ENCODE measurements around the gene TJP1. TPM values are rescaled to one million over a fixed set of nuclear protein-coding genes. Genes with fewer than 3 reads are reported as not detected.
A peak's percentile ranks its signal among the peaks of the same experiment; 100 is the strongest.

Gene TJP1
- total and polyA plus RNA-seq, 9 of the 15 experiments (the other 6 are each of a cell fraction or from before 2014, with no cell fraction given): 9.1 to 39.3 (median 28.0) TPM

GRCh38 chr15:29799859-29800258 is 22.4 kb downstream of the TJP1 start:
- Histone ChIP-seq H3K27me3 (ENCODE audit: control insufficient read depth in 2 of 2, insufficient read depth in 2 of 2, low read length in 2 of 2) (no peaks in the 10 kb centered on the region), H3K4me2 (ENCODE audit: insufficient read depth, low read length) (no peak overlapping the region), H3K4me1 (replicated peaks in 1 of 2; ENCODE audit: control insufficient read depth in 2 of 2, insufficient read depth in 2 of 2, low read length in 2 of 2) (no peaks in the 10 kb centered on the region), H3K4me3 (no peak overlapping the region), H3K79me2 (ENCODE audit: control insufficient read depth, insufficient read depth, low read length) (peaks cover 37% of the 10 kb centered on the region), H3K27ac (ENCODE audit: extremely low read depth, low read depth, low read length) (no peak overlapping the region), H3K36me3 (ENCODE audit: control insufficient read depth, insufficient read depth, low read length) (peaks cover 11% of the 10 kb centered on the region; the same call in 2 of the 3 replicates), H3K9me1 (ENCODE audit: control insufficient read depth, insufficient read depth, low read length) (no peaks in the 10 kb centered on the region), H4K20me1 (replicated peaks; ENCODE audit: control insufficient read depth, insufficient read depth, low read length) (no peaks in the 10 kb centered on the region), H3K9ac (ENCODE audit: insufficient read depth in 1 of 2, low read depth in 2 of 2, low read length in 2 of 2) (no peak overlapping the region), H2AFZ (ENCODE audit: low read depth, low read length) (no peak overlapping the region), H3K9me3 (replicated peaks; ENCODE audit: control insufficient read depth, insufficient read depth, low read depth, low read length) (no peaks in the 10 kb centered on the region)
- BruUV-seq (replicated peaks): no TSS peak
- DNase-seq (ENCODE audit: extremely low read depth in 1 of 4, low spot score in 3 of 4): no peak
- ATAC-seq: no peak
- in situ Hi-C loops (cut with MboI) (no loop called here), intact Hi-C loops (cut with micrococcal nuclease) (no loop called here)
- ChIA-PET POLR2A (no interaction called here), CTCF (ENCODE audit: low intra/inter-chr PET ratio) (no interaction called here)
- TF ChIP-seq RBM39 (optimal IDR thresholded peaks at IDR 0.05; ENCODE audit: low read depth, low read length) (no peak), SRF (CRISPR knock-in tag; IDR thresholded peaks at IDR 0.05) (no peak), SPI1 (IDR thresholded peaks at IDR 0.05; ENCODE audit: borderline replicate concordance, low read depth, low read length) (peak; percentile 45; the same call in 1 of the 2 replicates), ZBTB33 (CRISPR knock-in tag; IDR thresholded peaks at IDR 0.05) (no peak), HMG20B (CRISPR knock-in tag; IDR thresholded peaks at IDR 0.05) (no peak), ZNF695 (CRISPR knock-in tag; IDR thresholded peaks at IDR 0.05) (no peak), PML (IDR thresholded peaks at IDR 0.05; ENCODE audit: low read length) (no peak)
- TF ChIP-seq, protein P1, sequence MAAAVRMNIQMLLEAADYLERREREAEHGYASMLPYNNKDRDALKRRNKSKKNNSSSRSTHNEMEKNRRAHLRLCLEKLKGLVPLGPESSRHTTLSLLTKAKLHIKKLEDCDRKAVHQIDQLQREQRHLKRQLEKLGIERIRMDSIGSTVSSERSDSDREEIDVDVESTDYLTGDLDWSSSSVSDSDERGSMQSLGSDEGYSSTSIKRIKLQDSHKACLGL (CRISPR knock-in tag; IDR thresholded peaks at IDR 0.05; ENCODE audit: borderline replicate concordance, poor library complexity, severe bottlenecking): no peak
- no peak for FAIRE-seq
- WGBS (ENCODE audit: insufficient coverage, low coverage, missing lambda C conversion rate): 85% methylated on average over 3 of the region's 3 CpGs
